CD14-positive monocyte (primary cell): ENCODE data around the gene MDM4. TPM values are rescaled to one million over a fixed set of nuclear protein-coding genes. Genes with fewer than 3 reads are reported as not detected.
A peak's percentile ranks its signal among the peaks of the same experiment; 100 is the strongest.

Source experiments
- DNase-seq, 3 donors: peaks; one replicate each; pipeline ENCODE4 v3.0.0-alpha.2; 2011 to 2022
- H2AFZ ChIP-seq: 2 replicates; pipeline ENCODE4 v1.6.0; 2012; ENCODE audit warnings: mild to moderate bottlenecking, low read depth, low read length, inconsistent platforms; ENCODE audit not compliant: insufficient read depth, poor library complexity, severe bottlenecking
- H3K27ac ChIP-seq, 2 donors: 1 replicate in 1 of 2; 2 replicates in 1 of 2; pipeline ENCODE4 v1.5.1; 2012 to 2013; ENCODE audit warnings: low read length in 2 of 2, control low read depth in 1 of 2, inconsistent platforms in 1 of 2, low read depth in 1 of 2, mild to moderate bottlenecking in 1 of 2
- H3K27me3 ChIP-seq, 2 donors: one replicate each; pipeline versions ENCODE4 v1.6.0 to v1.6.1; 2011 to 2013; ENCODE audit warnings: low read length in 2 of 2; ENCODE audit not compliant: control insufficient read depth in 2 of 2, insufficient read depth in 2 of 2
- H3K36me3 ChIP-seq, 2 donors: replicated peaks in 1 of 2; 1 replicate in 1 of 2; 2 replicates in 1 of 2; pipeline versions ENCODE4 v1.5.1 to v1.6.1; 2012 to 2013; ENCODE audit warnings: low read length in 2 of 2, control low read depth in 1 of 2, inconsistent platforms in 1 of 2, mild to moderate bottlenecking in 1 of 2; ENCODE audit not compliant: insufficient read depth in 2 of 2, control insufficient read depth in 1 of 2
- H3K4me1 ChIP-seq, 2 donors: 1 replicate in 1 of 2; 2 replicates in 1 of 2; pipeline versions ENCODE4 v1.5.1 to v1.6.1; 2012 to 2013; ENCODE audit warnings: low read length in 2 of 2, control low read depth in 1 of 2, inconsistent platforms in 1 of 2, mild to moderate bottlenecking in 1 of 2, moderate library complexity in 1 of 2; ENCODE audit not compliant: insufficient read depth in 2 of 2, control insufficient read depth in 1 of 2
- H3K4me2 ChIP-seq: replicated peaks from 2 replicates; pipeline ENCODE3; 2012; ENCODE audit warnings: low read length, moderate library complexity, mild to moderate bottlenecking; ENCODE audit not compliant: poor library complexity, severe bottlenecking; ENCODE audit errors: extremely low read depth
- H3K4me3 ChIP-seq, 3 experiments: fragments of 200-600 bp in 1 of 3; sonication (generic) in 1 of 3; replicated peaks in 1 of 3; 1 replicate in 2 of 3; 2 replicates in 1 of 3; pipeline ENCODE4 v1.5.1; 2011 to 2013; ENCODE audit warnings: low read length in 3 of 3, mild to moderate bottlenecking in 3 of 3, control low read depth in 2 of 3, low read depth in 2 of 3, inconsistent platforms in 1 of 3, moderate library complexity in 1 of 3
- H3K79me2 ChIP-seq: 2 replicates; pipeline ENCODE4 v1.6.0; 2012; ENCODE audit warnings: mild to moderate bottlenecking, control low read depth, inconsistent platforms, low read length, moderate library complexity; ENCODE audit not compliant: insufficient read depth
- H3K9ac ChIP-seq: 2 replicates; pipeline ENCODE4 v1.6.0; 2017; ENCODE audit warnings: low read length, mild to moderate bottlenecking; ENCODE audit not compliant: insufficient read depth, poor library complexity, severe bottlenecking
- H3K9me3 ChIP-seq, 2 donors: replicated peaks in 1 of 2; 1 replicate in 1 of 2; 2 replicates in 1 of 2; pipeline versions ENCODE4 v1.5.1 to v1.6.1; 2012 to 2013; ENCODE audit warnings: low read length in 2 of 2, control low read depth in 1 of 2; ENCODE audit not compliant: control insufficient read depth in 1 of 2, insufficient read depth in 1 of 2
- H4K20me1 ChIP-seq: 2 replicates; pipeline ENCODE4 v1.6.0; 2012; ENCODE audit warnings: mild to moderate bottlenecking, low read length, control low read depth, moderate library complexity; ENCODE audit not compliant: insufficient read depth
- H3K27ac Mint-ChIP-seq, 7 donors: one replicate each; pipeline ENCODE4 v1.8.0; 2020; ENCODE audit warnings: mild to moderate bottlenecking in 7 of 7, mixed read lengths in 7 of 7, moderate library complexity in 6 of 7, inconsistent platforms in 2 of 7
- H3K27me3 Mint-ChIP-seq, 3 donors: one replicate each; pipeline ENCODE4 v1.8.0; 2021 to 2022; ENCODE audit warnings: low read depth in 3 of 3, mild to moderate bottlenecking in 3 of 3, mixed read lengths in 3 of 3, moderate library complexity in 3 of 3, inconsistent platforms in 1 of 3
- H3K36me3 Mint-ChIP-seq, 2 donors: one replicate each; pipeline ENCODE4 v1.8.0; 2020; ENCODE audit warnings: mixed read lengths in 2 of 2, inconsistent platforms in 1 of 2, mild to moderate bottlenecking in 1 of 2
- H3K4me1 Mint-ChIP-seq: one replicate; pipeline ENCODE4 v1.8.0; 2020; ENCODE audit warnings: mild to moderate bottlenecking, mixed read lengths
- H3K4me3 Mint-ChIP-seq, 2 donors: one replicate each; pipeline ENCODE4 v1.8.0; 2020; ENCODE audit warnings: mild to moderate bottlenecking in 2 of 2, mixed read lengths in 2 of 2, moderate library complexity in 1 of 2
- H3K9me3 Mint-ChIP-seq, 7 donors: one replicate each; pipeline ENCODE4 v1.8.0; 2020 to 2022; ENCODE audit warnings: mixed read lengths in 7 of 7, mild to moderate bottlenecking in 6 of 7, moderate library complexity in 6 of 7, inconsistent platforms in 2 of 7
- CTCF ChIP-seq: fragments of 200-600 bp; IDR thresholded peaks from one replicate; pipeline ENCODE4 v1.8.0; 2022; ENCODE audit warnings: antibody characterized with exemption, mild to moderate bottlenecking
- WGBS: methylation state at CpG from one replicate; pipeline ENCODE4 v1.1.5; 2013; ENCODE audit warnings: missing lambda C conversion rate; ENCODE audit not compliant: insufficient coverage; 5-methylcytosine and 5-hydroxymethylcytosine counted together
- intact Hi-C, 2 donors: fragments of 100-400 bp; cut with micrococcal nuclease; formaldehyde crosslinking; loops; one replicate each; pipeline versions ENCODE4 v1.15.0 to v1.15.1; 2023
- polyA plus RNA-seq, 3 donors: library from polyadenylated mRNA; depleted of rRNA in 1 of 3; unstranded in 2 of 3; stranded (reverse) in 1 of 3; fragments of 300-500 nt in 2 of 3; fragments of >200 nt in 1 of 3; fragmentation: Illumina TruSeq in 2 of 3; gene quantifications; 1 replicate in 2 of 3; 2 replicates in 1 of 3; pipeline ENCODE4 v1.2.3, GENCODE V29; 2012 to 2021

MDM4 gene
- polyA plus RNA-seq, 3 donors, result 7.8 to 37.0 (median 10.2) TPM

GRCh38 chr1:204475656-204476432, 40.4 kb upstream of the MDM4 start:
- intact Hi-C loops, result no loop called here
- Mint-ChIP-seq H3K4me3 (peak overlapping the region; percentile 51 to 58), H3K36me3 (no peaks in the 10 kb centered on the region), H3K27me3 (peaks cover 0 to 4% (median 0%) of the 10 kb centered on the region in 3 donors), H3K4me1 (peaks cover 42% of the 10 kb centered on the region), H3K9me3 (peaks cover 0 to 1% (median 0%) of the 10 kb centered on the region in 7 donors), H3K27ac (peak overlapping the region in 3 of 7 donors; percentile 21 to 76 (median 37))
- TF ChIP-seq CTCF, result no peak
- Histone ChIP-seq H3K27me3 (no peaks in the 10 kb centered on the region), H3K27ac (peak overlapping the region in 1 of 2 donors; percentile 36), H3K9ac (peak overlapping the region; percentile 18), H2AFZ (no peak overlapping the region), H3K79me2 (no peaks in the 10 kb centered on the region), H3K4me2 (peak overlapping the region; percentile 46), H4K20me1 (no peaks in the 10 kb centered on the region), H3K36me3 (no peaks in the 10 kb centered on the region), H3K9me3 (no peaks in the 10 kb centered on the region), H3K4me3 (peak overlapping the region in 1 of 3 experiments; percentile 30), H3K4me1 (peaks cover 15 to 19% of the 10 kb centered on the region in 2 donors)
- WGBS, result 14% methylated on average over 9 of the region's 9 CpGs
- peak in 2 of 3 donors; percentile 23 to 27 for DNase-seq

DNA sequence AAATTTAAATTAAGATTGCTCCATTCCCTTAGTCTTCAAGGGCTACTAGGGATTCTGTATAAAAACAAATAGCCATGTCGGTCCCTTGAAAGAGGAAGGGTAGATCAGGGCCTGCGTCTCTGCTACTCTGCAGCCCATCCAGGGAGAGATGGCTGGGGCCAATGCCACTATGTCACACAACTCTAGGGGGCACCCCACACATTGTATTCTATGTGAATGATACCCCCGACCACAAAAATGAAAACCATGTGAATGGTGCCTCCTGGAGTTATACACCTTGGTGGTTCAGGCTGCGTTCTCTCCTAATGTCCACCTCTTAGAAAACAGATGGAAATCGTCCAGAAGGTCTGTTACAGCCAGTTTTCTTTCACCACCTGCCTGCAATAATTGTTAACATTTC, 39.6 kb upstream of the MDM4 start:
- TF ChIP-seq CTCF, result no peak
- H3K27ac ChIP-seq, result no peak overlapping the region
- H3K36me3 ChIP-seq, result no peaks in the 10 kb centered on the region
- H3K9me3 ChIP-seq, result no peaks in the 10 kb centered on the region
- H3K27me3 ChIP-seq, result no peaks in the 10 kb centered on the region
- H3K79me2 ChIP-seq, result no peaks in the 10 kb centered on the region
- DNase-seq, result no peak
- WGBS, result 73% methylated on average over 3 of the region's 5 CpGs
- Mint-ChIP-seq H3K4me3 (no peak overlapping the region), H3K27ac (no peak overlapping the region), H3K36me3 (no peaks in the 10 kb centered on the region), H3K27me3 (peaks cover 0 to 5% (median 0%) of the 10 kb centered on the region in 3 donors), H3K4me1 (peaks cover 49% of the 10 kb centered on the region), H3K9me3 (peaks cover 0 to 1% (median 0%) of the 10 kb centered on the region in 7 donors)
- intact Hi-C loops, result no loop called here
- no peak overlapping the region for H3K9ac ChIP-seq
- H3K4me3 ChIP-seq, result no peak overlapping the region
- peaks cover 15 to 26% of the 10 kb centered on the region in 2 donors for H3K4me1 ChIP-seq
- H3K4me2 ChIP-seq, result no peak overlapping the region
- no peak overlapping the region for H2AFZ ChIP-seq
- no peaks in the 10 kb centered on the region for H4K20me1 ChIP-seq
